Lower leg skin (tissue), 3 donors: ENCODE results near the gene APOL3.

ENCODE experiments used
- POLR2A ChIP-seq, 2 donors: fragments of 450-650 bp; IDR thresholded peaks; one replicate each; pipeline ENCODE4 v1.6.1; 2016 to 2017; ENCODE audit warnings: antibody characterized with exemption in 2 of 2, mild to moderate bottlenecking in 1 of 2, moderate library complexity in 1 of 2
- TF ChIP-seq, protein P1 (sequence below), 3 donors: fragments of 450-650 bp; IDR thresholded peaks; one replicate each; pipeline ENCODE4 v1.5.1; 2016; ENCODE audit warnings: antibody characterized with exemption in 3 of 3, mild to moderate bottlenecking in 3 of 3, moderate library complexity in 2 of 3

DNA sequence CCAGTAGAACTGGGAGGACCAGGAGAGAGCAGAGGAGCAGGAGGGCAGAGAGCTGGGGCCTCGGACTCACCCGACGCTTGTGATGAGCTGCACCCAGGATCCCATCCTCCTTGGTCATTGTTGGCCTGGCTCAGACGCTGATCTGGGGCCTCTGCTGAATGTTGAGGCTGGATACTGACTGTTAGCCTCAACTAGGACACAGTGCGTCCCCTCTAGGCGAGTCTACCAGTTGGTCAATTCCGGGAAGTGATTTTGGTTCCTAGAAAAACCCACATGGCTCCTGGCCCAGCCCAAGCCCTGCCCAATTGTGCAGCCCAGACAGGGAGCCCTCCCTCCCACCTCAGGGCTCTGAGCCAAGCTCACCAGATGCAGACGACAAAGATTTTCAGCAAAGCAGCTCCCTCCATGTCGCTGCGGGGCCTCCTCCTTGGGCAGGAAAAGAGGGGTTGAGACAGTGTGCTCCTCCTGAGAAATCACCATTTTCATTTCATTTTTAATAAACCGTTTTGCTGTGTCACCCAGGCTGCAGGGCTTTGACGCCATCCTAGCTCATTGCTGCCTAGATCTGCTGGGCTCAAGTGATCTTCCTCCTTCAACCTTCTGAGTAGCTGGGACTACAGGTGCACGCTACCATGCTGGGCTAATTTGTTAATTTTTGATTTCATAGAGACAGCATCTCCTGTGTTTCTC, 41.2 kb upstream of the APOL3 start, which contains the start of gene APOL4:
- TF ChIP-seq, protein P1, sequence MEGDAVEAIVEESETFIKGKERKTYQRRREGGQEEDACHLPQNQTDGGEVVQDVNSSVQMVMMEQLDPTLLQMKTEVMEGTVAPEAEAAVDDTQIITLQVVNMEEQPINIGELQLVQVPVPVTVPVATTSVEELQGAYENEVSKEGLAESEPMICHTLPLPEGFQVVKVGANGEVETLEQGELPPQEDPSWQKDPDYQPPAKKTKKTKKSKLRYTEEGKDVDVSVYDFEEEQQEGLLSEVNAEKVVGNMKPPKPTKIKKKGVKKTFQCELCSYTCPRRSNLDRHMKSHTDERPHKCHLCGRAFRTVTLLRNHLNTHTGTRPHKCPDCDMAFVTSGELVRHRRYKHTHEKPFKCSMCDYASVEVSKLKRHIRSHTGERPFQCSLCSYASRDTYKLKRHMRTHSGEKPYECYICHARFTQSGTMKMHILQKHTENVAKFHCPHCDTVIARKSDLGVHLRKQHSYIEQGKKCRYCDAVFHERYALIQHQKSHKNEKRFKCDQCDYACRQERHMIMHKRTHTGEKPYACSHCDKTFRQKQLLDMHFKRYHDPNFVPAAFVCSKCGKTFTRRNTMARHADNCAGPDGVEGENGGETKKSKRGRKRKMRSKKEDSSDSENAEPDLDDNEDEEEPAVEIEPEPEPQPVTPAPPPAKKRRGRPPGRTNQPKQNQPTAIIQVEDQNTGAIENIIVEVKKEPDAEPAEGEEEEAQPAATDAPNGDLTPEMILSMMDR (IDR thresholded peaks at IDR 0.05), result no peak
- TF ChIP-seq POLR2A (IDR thresholded peaks at IDR 0.05), result no peak
